DOHH2 (cell line): ENCODE data around the gene PID1.

Source experiments
- H3F3A ChIP-seq: fragments of 200-600 bp; sonication (generic), shearing (Covaris generic); 2 replicates; pipeline ENCODE4 v1.6.0; 2016; ENCODE audit warnings: antibody characterized with exemption, mild to moderate bottlenecking; ENCODE audit not compliant: control insufficient read depth, insufficient read depth
- H3K27ac ChIP-seq: fragments of 200-600 bp; sonication (generic); 2 replicates; pipeline ENCODE4 v1.5.1; 2014; ENCODE audit warnings: low read depth, mild to moderate bottlenecking, low read length, moderate library complexity
- H3K27me3 ChIP-seq: fragments of 200-600 bp; sonication (generic); 2 replicates; pipeline ENCODE4 v1.6.1; 2014; ENCODE audit warnings: mild to moderate bottlenecking, low read length, mixed read lengths; ENCODE audit not compliant: control insufficient read depth
- H3K36me3 ChIP-seq: fragments of 200-600 bp; sonication (generic); 2 replicates; pipeline ENCODE4 v1.6.1; 2014; ENCODE audit warnings: mild to moderate bottlenecking, low read length, moderate library complexity, mixed read lengths; ENCODE audit not compliant: control insufficient read depth
- H3K4me1 ChIP-seq: fragments of 200-600 bp; sonication (generic); 2 replicates; pipeline ENCODE4 v1.6.1; 2014; ENCODE audit warnings: mild to moderate bottlenecking, low read length, mixed read lengths; ENCODE audit not compliant: control insufficient read depth
- H3K4me2 ChIP-seq: fragments of 200-600 bp; sonication (generic); 2 replicates; pipeline ENCODE4 v1.6.0; 2014; ENCODE audit warnings: mild to moderate bottlenecking, low read length, moderate library complexity
- H3K4me3 ChIP-seq: fragments of 200-600 bp; sonication (generic); 2 replicates; pipeline ENCODE4 v1.5.1; 2014; ENCODE audit warnings: mild to moderate bottlenecking, low read length, mixed read lengths
- H3K79me2 ChIP-seq: fragments of 200-600 bp; sonication (generic); 2 replicates; pipeline ENCODE4 v1.6.1; 2014; ENCODE audit warnings: mild to moderate bottlenecking, low read length, mixed read lengths; ENCODE audit not compliant: control insufficient read depth
- H3K9me2 ChIP-seq: fragments of 200-600 bp; sonication (generic); replicated peaks from 2 replicates; pipeline ENCODE4 v1.6.1; 2014; ENCODE audit warnings: mild to moderate bottlenecking, low read length, mixed read lengths; ENCODE audit not compliant: control insufficient read depth
- H3K9me3 ChIP-seq: fragments of 200-600 bp; sonication (generic); 2 replicates; pipeline ENCODE4 v1.6.1; 2014; ENCODE audit warnings: antibody characterized with exemption, low read length, mixed read lengths; ENCODE audit not compliant: control insufficient read depth, insufficient read depth
- H4K20me1 ChIP-seq: fragments of 200-600 bp; sonication (generic); 2 replicates; pipeline ENCODE4 v1.6.0; 2014; ENCODE audit warnings: low read depth, mild to moderate bottlenecking, antibody characterized with exemption, low read length, moderate library complexity; ENCODE audit not compliant: control insufficient read depth, insufficient read depth
- EZH2phosphoT487 ChIP-seq: fragments of 200-600 bp; sonication (generic); IDR thresholded peaks from 2 replicates; pipeline ENCODE4 v1.6.1; 2017; ENCODE audit warnings: borderline replicate concordance, mild to moderate bottlenecking, antibody characterized with exemption, low read length, moderate library complexity, mixed read lengths
- TF ChIP-seq, protein P1 (sequence below): fragments of 200-600 bp; sonication (generic); IDR thresholded peaks from one replicate; pipeline ENCODE4 v1.5.1; 2014; ENCODE audit warnings: antibody characterized with exemption, mild to moderate bottlenecking, low read depth, low read length; ENCODE audit not compliant: poor library complexity, severe bottlenecking

PID1 gene

DNA sequence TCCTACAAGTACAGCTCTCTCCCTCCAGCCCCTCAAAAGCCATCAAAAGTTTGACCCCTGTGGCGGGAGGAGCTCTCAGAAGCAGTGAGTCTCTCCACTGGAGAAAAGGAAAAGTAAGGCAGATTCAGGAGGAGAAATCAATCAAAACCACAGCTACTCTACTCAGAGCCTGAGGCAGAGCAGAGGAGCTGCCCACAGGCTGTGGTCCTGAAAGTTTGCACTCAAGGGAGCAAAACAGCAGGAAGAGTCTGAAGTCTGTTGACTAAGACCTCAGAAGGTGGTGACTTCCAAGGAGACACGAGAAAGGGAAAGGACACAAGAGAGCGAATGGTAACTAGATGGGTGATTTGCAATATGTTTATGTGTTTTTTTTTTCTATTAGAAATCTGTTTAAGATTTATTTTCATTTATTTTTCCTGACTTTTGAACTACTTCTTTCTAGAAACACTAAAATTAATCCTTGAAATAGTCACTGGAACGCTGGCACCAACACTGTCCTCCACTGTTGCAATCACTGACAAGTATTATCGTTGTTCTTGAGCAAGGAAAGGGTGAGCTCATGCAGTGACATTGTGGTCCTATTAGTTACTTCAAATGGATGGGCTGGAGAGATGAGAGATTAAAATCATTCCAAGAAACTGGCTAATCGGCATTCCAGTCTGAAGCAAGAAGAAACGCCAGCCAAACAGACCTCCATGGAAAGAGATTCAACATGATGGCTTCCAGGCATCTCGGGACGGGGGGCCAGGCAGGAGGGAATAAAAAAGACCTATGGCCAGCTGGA is 35.8 kb downstream of the PID1 start:
- no peak overlapping the region for H3K27ac ChIP-seq
- no peaks in the 10 kb centered on the region for H3K27me3 ChIP-seq
- H3F3A ChIP-seq, result no peaks in the 10 kb centered on the region
- no peak overlapping the region for H3K4me3 ChIP-seq
- no peak overlapping the region for H3K4me2 ChIP-seq
- no peaks in the 10 kb centered on the region for H3K9me3 ChIP-seq
- H3K36me3 ChIP-seq, result no peaks in the 10 kb centered on the region
- no peak for TF ChIP-seq EZH2phosphoT487
- TF ChIP-seq, protein P1, sequence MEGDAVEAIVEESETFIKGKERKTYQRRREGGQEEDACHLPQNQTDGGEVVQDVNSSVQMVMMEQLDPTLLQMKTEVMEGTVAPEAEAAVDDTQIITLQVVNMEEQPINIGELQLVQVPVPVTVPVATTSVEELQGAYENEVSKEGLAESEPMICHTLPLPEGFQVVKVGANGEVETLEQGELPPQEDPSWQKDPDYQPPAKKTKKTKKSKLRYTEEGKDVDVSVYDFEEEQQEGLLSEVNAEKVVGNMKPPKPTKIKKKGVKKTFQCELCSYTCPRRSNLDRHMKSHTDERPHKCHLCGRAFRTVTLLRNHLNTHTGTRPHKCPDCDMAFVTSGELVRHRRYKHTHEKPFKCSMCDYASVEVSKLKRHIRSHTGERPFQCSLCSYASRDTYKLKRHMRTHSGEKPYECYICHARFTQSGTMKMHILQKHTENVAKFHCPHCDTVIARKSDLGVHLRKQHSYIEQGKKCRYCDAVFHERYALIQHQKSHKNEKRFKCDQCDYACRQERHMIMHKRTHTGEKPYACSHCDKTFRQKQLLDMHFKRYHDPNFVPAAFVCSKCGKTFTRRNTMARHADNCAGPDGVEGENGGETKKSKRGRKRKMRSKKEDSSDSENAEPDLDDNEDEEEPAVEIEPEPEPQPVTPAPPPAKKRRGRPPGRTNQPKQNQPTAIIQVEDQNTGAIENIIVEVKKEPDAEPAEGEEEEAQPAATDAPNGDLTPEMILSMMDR, result no peak
- no peaks in the 10 kb centered on the region for H3K79me2 ChIP-seq
- no peaks in the 10 kb centered on the region for H3K9me2 ChIP-seq
- H3K4me1 ChIP-seq, result no peaks in the 10 kb centered on the region
- H4K20me1 ChIP-seq, result no peaks in the 10 kb centered on the region

DNA sequence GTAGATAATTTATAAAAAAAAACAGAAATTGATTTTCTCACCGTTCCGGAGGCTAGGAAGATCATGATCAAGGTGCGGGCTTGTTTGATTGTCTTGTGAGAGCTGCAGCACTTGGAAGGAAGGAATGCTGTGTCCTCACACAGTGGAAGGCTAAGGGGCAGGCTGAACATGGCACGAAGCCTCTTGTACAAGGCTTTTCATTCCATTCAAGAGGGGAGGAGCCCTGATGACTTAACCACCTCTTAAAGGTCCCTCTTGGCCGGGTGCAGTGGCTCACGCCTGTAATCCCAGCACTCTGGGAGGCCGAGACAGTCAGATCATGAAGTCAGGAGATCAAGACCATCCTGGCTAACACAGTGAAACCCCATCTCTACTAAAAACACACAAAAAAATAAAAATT is 39.2 kb downstream of the PID1 start:
- H3K4me3 ChIP-seq, result no peak overlapping the region
- no peak overlapping the region for H3K27ac ChIP-seq
- no peaks in the 10 kb centered on the region for H3K27me3 ChIP-seq
- no peaks in the 10 kb centered on the region for H3K79me2 ChIP-seq
- H3K9me2 ChIP-seq, result no peaks in the 10 kb centered on the region
- H3K4me1 ChIP-seq, result peaks cover 24% of the 10 kb centered on the region
- TF ChIP-seq EZH2phosphoT487, result no peak
- TF ChIP-seq, protein P1, result no peak
- H3F3A ChIP-seq, result no peaks in the 10 kb centered on the region
- H3K9me3 ChIP-seq, result no peaks in the 10 kb centered on the region
- H3K36me3 ChIP-seq, result no peaks in the 10 kb centered on the region
- H4K20me1 ChIP-seq, result no peaks in the 10 kb centered on the region
- no peak overlapping the region for H3K4me2 ChIP-seq

DNA sequence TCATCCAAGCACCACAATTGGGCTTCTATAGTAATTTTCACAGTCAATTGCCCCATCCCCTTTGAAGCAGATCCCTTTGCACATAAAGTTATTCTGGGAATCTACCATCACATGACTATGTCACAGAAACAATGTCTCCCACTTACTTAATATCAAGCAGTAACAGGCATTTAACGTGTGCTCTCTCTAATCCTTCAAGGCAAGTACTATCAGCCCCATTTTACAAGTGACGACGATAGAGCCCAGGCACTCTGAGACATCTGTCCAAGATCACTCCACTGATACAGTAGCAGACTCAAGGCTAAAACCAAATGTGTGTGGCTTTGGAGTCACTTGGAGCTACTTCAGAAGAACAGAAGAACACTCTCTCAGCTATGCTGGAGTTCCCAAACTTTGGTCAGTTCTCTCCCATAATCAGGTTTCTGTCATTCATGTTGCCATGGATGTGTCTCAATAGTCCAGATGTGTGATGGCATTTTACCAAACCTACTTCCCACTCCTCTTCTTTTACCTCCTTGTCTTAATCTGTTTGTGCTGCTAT is 39.7 kb downstream of the PID1 start:
- H3K4me2 ChIP-seq, result no peak overlapping the region
- no peak overlapping the region for H3K27ac ChIP-seq
- H3K9me3 ChIP-seq, result no peaks in the 10 kb centered on the region
- H3K36me3 ChIP-seq, result no peaks in the 10 kb centered on the region
- H3K4me1 ChIP-seq, result peaks cover 29% of the 10 kb centered on the region
- no peak overlapping the region for H3K4me3 ChIP-seq
- H3K79me2 ChIP-seq, result no peaks in the 10 kb centered on the region
- no peaks in the 10 kb centered on the region for H3K9me2 ChIP-seq
- no peaks in the 10 kb centered on the region for H4K20me1 ChIP-seq
- no peaks in the 10 kb centered on the region for H3K27me3 ChIP-seq
- TF ChIP-seq EZH2phosphoT487, result no peak
- TF ChIP-seq, protein P1, result no peak
- no peaks in the 10 kb centered on the region for H3F3A ChIP-seq
